HEK293T (cell line): ENCODE data around the gene SQOR.

ENCODE experiments used
- CTCF ChIA-PET: fragments of 350-600 bp; formaldehyde crosslinking; extraction: SDS; loops from one replicate; lab custom pipeline; 2021; ENCODE audit warnings: antibody characterized with exemption, inconsistent platforms; lab: Yijun Ruan, JAX
- POLR2A ChIA-PET: fragments of 350-600 bp; formaldehyde crosslinking; extraction: SDS; loops from one replicate; lab custom pipeline; 2020; ENCODE audit warnings: antibody characterized with exemption, inconsistent platforms; lab: Yijun Ruan, JAX
- DNase-seq: peaks from one replicate; pipeline ENCODE4 v3.0.0; 2012; ENCODE audit warnings: mixed read lengths; ENCODE audit errors: extremely low spot score
- ARNT ChIP-seq: fragments of 450-650 bp; IDR thresholded peaks from 2 replicates; pipeline ENCODE4 v1.6.1; 2017; ENCODE audit warnings: mild to moderate bottlenecking
- BHLHE40 ChIP-seq: fragments of 450-650 bp; IDR thresholded peaks from 2 replicates; pipeline ENCODE4 v1.6.1; 2016; ENCODE audit warnings: mild to moderate bottlenecking, moderate library complexity, borderline replicate concordance
- CTBP1 ChIP-seq: fragments of 450-650 bp; IDR thresholded peaks from 2 replicates; pipeline ENCODE4 v1.6.1; 2016; ENCODE audit warnings: borderline replicate concordance
- ELF4 ChIP-seq: fragments of 450-650 bp; IDR thresholded peaks from 2 replicates; pipeline ENCODE4 v1.6.1; 2017; ENCODE audit warnings: antibody characterized with exemption
- FOXA1 ChIP-seq: fragments of 450-650 bp; IDR thresholded peaks from 2 replicates; pipeline ENCODE4 v1.6.1; 2016; ENCODE audit warnings: mild to moderate bottlenecking
- FOXK2 ChIP-seq: fragments of 450-650 bp; IDR thresholded peaks from 2 replicates; pipeline ENCODE4 v1.6.1; 2016; ENCODE audit warnings: mild to moderate bottlenecking
- FOXM1 ChIP-seq: fragments of 450-650 bp; IDR thresholded peaks from 2 replicates; pipeline ENCODE4 v1.6.1; 2017; ENCODE audit warnings: mild to moderate bottlenecking, borderline replicate concordance
- HDGF ChIP-seq: fragments of 450-650 bp; IDR thresholded peaks from 2 replicates; pipeline ENCODE4 v1.6.1; 2017; ENCODE audit warnings: antibody characterized with exemption, borderline replicate concordance
- L3MBTL2 ChIP-seq: fragments of 450-650 bp; conservative IDR thresholded peaks from 2 replicates; pipeline ENCODE4 v1.6.1; 2016; ENCODE audit warnings: mild to moderate bottlenecking
- LEF1 ChIP-seq: fragments of 450-650 bp; IDR thresholded peaks from 2 replicates; pipeline ENCODE4 v1.6.1; 2017; ENCODE audit warnings: mild to moderate bottlenecking, borderline replicate concordance
- NFRKB ChIP-seq: fragments of 450-650 bp; IDR thresholded peaks from 2 replicates; pipeline ENCODE4 v1.6.1; 2016; ENCODE audit warnings: mild to moderate bottlenecking, moderate library complexity
- SP1 ChIP-seq: fragments of 450-650 bp; IDR thresholded peaks from 2 replicates; pipeline ENCODE4 v1.6.1; 2017
- SUZ12 ChIP-seq: fragments of 450-650 bp; IDR thresholded peaks from 2 replicates; pipeline ENCODE4 v1.6.1; 2016; ENCODE audit warnings: mild to moderate bottlenecking
- TARDBP ChIP-seq: fragments of 450-650 bp; IDR thresholded peaks from 2 replicates; pipeline ENCODE4 v1.6.1; 2016
- ZNF384 ChIP-seq: fragments of 450-650 bp; IDR thresholded peaks from 2 replicates; pipeline ENCODE4 v1.6.1; 2016
- TF ChIP-seq, protein P1 (sequence below): fragments of 450-650 bp; IDR thresholded peaks from 2 replicates; pipeline ENCODE4 v1.6.1; 2016

SQOR gene

DNA sequence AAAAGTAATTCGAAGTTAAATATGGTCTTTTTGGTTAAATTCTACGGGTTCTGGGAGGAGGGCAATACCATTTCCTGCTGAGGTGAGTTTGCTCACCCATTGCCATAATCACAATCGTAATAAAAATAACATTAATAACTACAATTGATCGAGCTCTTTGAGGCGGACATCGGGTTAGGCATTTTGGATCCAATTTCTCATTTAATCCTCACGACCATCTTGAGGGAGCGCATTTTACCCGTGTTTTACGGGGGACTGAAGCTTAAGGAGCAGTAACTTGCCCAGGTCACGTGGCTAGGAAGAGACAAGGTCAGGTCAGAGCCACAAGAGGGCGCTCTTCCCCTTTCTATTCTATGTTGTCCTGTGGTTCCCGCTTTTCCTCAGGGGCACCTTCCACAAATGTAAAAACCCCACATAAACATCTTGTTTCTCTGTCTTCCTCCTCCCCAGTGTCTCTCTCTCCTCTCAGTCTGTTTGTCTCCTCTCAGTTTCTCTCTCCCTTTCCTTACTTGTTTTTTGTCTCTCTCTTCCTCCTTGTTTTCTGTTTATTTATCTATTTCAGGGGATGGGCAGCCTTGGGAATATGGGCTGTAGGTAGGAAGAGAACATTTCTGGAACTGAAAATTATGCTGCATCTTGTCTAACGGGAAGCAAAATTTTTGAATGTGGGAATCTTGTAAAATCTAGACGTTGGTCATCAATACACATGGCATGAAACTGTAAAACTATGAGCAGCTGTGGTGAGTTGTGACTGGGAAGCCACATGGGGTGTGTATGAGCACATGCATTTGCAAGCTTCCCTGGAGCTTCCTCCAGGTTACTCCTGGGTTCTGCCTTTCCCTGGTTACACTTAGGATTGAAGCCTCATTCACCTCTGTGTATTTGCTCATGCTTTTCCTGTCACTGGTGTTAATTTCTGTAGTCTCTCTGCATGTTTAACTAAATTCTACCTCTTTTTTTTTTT is 71.0 kb downstream of the SQOR start:
- ChIA-PET POLR2A (interaction anchor here (0.6 kb wide), 2 partner anchors 90 to 386 kb away, joined by 3 read pairs; no protein-coding TSS in a partner anchor), CTCF (interaction anchor here (0.6 to 1.6 kb wide), 15 partner anchors 9 to 1414 kb away, joined by 3 to 5 read pairs (median 3); no protein-coding TSS in a partner anchor)
- no peak for TF ChIP-seq ZNF384
- TF ChIP-seq L3MBTL2, result peak; percentile 51
- peak; percentile 62 for DNase-seq

DNA sequence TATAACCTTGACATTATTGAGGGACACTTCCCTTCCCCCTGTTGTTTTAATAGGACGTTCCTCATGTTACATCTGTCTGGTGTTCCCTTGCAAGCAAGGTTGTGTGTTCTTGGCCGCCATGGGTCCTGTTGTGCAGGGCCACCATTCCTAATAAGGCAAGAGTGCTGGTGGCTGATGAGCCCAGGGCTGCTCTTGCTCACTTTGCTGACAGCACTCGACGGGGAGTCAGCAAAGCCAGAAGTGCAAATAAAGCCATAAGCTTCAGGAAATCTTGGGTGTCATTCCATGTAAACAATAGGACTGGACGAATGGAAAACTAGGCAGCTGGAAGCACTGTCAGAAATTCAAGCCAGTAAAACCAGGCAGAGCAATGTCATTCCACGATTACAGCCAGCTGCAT is 75.8 kb downstream of the SQOR start:
- CTCF ChIA-PET, result no interaction called here
- no peak for DNase-seq
- POLR2A ChIA-PET, result interaction anchor here (0.7 kb wide), 1 partner anchor 703 kb away, joined by 4 read pairs; no protein-coding TSS in a partner anchor
- TF ChIP-seq, protein P1, sequence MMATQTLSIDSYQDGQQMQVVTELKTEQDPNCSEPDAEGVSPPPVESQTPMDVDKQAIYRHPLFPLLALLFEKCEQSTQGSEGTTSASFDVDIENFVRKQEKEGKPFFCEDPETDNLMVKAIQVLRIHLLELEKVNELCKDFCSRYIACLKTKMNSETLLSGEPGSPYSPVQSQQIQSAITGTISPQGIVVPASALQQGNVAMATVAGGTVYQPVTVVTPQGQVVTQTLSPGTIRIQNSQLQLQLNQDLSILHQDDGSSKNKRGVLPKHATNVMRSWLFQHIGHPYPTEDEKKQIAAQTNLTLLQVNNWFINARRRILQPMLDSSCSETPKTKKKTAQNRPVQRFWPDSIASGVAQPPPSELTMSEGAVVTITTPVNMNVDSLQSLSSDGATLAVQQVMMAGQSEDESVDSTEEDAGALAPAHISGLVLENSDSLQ, result no peak
- no peak for TF ChIP-seq L3MBTL2
- no peak for TF ChIP-seq HDGF
- no peak for TF ChIP-seq ZNF384
- TF ChIP-seq ELF4, result no peak
- TF ChIP-seq CTBP1, result no peak
- TF ChIP-seq SUZ12, result no peak
- TF ChIP-seq LEF1, result no peak
- TF ChIP-seq BHLHE40, result no peak
- no peak for TF ChIP-seq FOXA1
- no peak for TF ChIP-seq FOXM1
- TF ChIP-seq SP1, result no peak
- no peak for TF ChIP-seq ARNT
- TF ChIP-seq TARDBP, result no peak
- no peak for TF ChIP-seq FOXK2
- TF ChIP-seq NFRKB, result no peak

DNA sequence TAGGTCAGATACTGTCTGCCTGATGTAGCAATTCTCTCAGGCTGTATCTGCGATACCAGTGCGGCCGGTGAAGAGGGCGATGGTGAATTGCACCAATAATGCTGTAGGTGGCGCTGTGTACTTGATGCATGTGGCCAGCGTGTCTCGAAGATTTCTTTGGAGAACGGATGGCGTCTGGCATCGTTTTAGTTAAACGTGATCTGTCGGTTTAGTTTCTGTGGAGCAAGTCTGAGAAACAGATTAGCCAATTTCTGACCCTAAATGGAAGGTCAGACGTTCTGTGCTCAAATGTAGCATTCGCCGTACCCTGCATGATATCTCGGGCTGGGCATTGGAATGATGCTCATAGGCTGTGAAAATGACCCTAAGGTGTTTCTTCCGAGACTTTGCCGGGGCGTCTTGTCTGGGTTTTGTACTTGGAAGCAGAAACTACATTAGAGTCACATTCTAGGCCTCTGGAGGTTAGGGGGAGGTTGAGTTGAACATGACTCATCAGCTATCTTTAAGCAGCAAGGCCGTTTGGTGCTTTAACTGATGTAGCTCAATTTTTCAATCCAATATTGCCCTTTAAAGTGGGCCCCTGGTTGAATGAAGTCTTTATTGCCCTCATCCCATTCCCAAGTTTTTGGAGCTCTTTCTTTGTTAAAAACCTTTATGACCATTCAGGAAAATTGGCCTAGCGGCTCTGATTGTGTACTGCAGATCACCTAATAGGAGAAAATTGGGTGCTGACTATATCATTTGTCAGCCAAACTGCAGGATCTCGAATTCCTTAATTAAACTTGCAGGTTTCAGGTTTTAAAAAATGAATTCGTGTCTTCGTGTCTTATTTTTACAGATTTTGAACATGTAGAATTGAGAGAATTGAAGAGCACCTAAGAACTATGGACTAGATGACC is 80.0 kb downstream of the SQOR start:
- POLR2A ChIA-PET, result no interaction called here

DNA sequence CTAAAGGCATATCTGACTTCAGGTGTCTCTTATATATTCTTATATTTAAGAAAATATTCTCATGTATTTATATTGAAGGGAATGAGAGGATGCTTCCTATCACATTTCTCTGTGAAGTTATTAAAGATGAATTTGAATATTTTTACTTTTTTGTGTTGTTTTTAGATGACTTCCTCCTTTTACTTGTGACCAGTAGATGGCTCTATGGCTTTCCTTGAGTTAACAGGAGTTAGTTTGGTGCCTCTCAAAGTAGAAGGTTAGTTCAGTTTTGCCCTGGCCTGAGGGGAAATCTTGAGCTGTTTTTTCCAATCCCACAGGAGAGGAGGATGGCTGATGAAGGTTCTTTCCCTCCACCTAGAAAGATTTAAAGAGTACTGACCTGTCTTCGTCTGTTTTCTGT is 80.7 kb downstream of the SQOR start:
- POLR2A ChIA-PET, result no interaction called here
- DNase-seq, result no peak
- TF ChIP-seq TARDBP (no peak), SUZ12 (no peak), ZNF384 (no peak), L3MBTL2 (no peak), ELF4 (no peak), LEF1 (no peak), FOXK2 (no peak), NFRKB (no peak), CTBP1 (no peak), ARNT (no peak), FOXA1 (no peak), BHLHE40 (no peak), SP1 (no peak), FOXM1 (no peak)
- TF ChIP-seq, protein P1, result no peak
- CTCF ChIA-PET, result interaction anchor here (0.6 to 1.3 kb wide), 4 partner anchors 10 to 82 kb away, joined by 3 to 4 read pairs (median 3); no protein-coding TSS in a partner anchor

More for the DNA sequence above, 80.0 kb downstream of the SQOR start:
- CTCF ChIA-PET, result interaction anchor here (0.5 to 1.3 kb wide), 4 partner anchors 10 to 260 kb away, joined by 3 to 4 read pairs (median 3); no protein-coding TSS in a partner anchor
- TF ChIP-seq ARNT (no peak), L3MBTL2 (peak; percentile 60), SP1 (no peak), LEF1 (no peak), FOXM1 (no peak), HDGF (no peak)
- TF ChIP-seq, protein P1, result no peak
- peak; percentile 48 for DNase-seq

DNA sequence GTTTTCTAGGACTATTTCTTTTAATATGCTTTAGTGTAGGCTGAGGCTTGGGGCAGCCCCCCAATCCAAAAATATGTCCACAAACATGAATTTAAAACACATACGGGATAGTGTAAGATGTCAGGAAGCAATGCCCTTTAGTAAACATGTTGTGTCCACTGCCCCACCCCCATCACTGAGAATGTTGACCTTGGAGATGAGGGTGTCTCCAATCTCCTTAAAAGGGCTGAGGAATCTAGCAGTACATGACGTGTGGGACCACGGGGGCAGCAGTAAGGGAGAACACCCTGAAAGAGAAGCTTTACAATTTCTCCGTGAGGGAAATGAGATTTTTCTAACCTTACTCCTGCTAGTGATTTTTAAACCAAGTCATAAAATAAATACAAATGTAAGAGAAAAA is 84.7 kb downstream of the SQOR start:
- CTCF ChIA-PET, result no interaction called here
- no peak for TF ChIP-seq ZNF384
- no peak for TF ChIP-seq HDGF
- TF ChIP-seq FOXK2, result no peak
- TF ChIP-seq, protein P1, result no peak
- no peak for TF ChIP-seq LEF1
- TF ChIP-seq CTBP1, result no peak
- no peak for TF ChIP-seq TARDBP
- no peak for TF ChIP-seq SP1
- TF ChIP-seq SUZ12, result no peak
- no peak for TF ChIP-seq FOXA1
- no peak for TF ChIP-seq FOXM1
- no peak for TF ChIP-seq ELF4
- TF ChIP-seq ARNT, result no peak
- no peak for TF ChIP-seq NFRKB
- no peak for TF ChIP-seq BHLHE40
- no peak for TF ChIP-seq L3MBTL2
- DNase-seq, result no peak
- POLR2A ChIA-PET, result no interaction called here
